Osteocyte (in vitro differentiated cells): Measurements from ENCODE around the gene FAM161B. TPM values are rescaled to one million over a fixed set of nuclear protein-coding genes. Genes with fewer than 3 reads are reported as not detected.

Experiments used
- DNase-seq: peaks from one replicate; pipeline ENCODE4 v3.0.0; 2021; ENCODE audit warnings: mixed read lengths; ENCODE audit not compliant: unreplicated experiment; ENCODE audit errors: extremely low spot score
- H3K27ac Mint-ChIP-seq: one replicate; pipeline ENCODE4 v1.8.0; 2021; ENCODE audit warnings: mild to moderate bottlenecking, mixed read lengths; ENCODE audit not compliant: unreplicated experiment
- H3K27me3 Mint-ChIP-seq: one replicate; pipeline ENCODE4 v1.8.0; 2021; ENCODE audit warnings: mixed read lengths; ENCODE audit not compliant: unreplicated experiment
- H3K36me3 Mint-ChIP-seq: one replicate; pipeline ENCODE4 v1.8.0; 2021; ENCODE audit warnings: mixed read lengths; ENCODE audit not compliant: unreplicated experiment
- H3K4me1 Mint-ChIP-seq: one replicate; pipeline ENCODE4 v1.8.0; 2021; ENCODE audit warnings: mixed read lengths; ENCODE audit not compliant: unreplicated experiment
- H3K4me3 Mint-ChIP-seq: one replicate; pipeline ENCODE4 v1.8.0; 2021; ENCODE audit warnings: mild to moderate bottlenecking, moderate library complexity, mixed read lengths; ENCODE audit not compliant: unreplicated experiment
- H3K9me3 Mint-ChIP-seq: one replicate; pipeline ENCODE4 v1.8.0; 2021; ENCODE audit warnings: mixed read lengths; ENCODE audit not compliant: unreplicated experiment
- CTCF ChIP-seq: fragments of 200-600 bp; sonication (generic); IDR thresholded peaks from 2 replicates; pipeline ENCODE4 v1.5.0; 2021; ENCODE audit warnings: antibody characterized with exemption, mild to moderate bottlenecking, moderate library complexity
- total RNA-seq: library from RNA; stranded (reverse); gene quantifications from 2 replicates; pipeline ENCODE4 v1.2.1, GENCODE V29; 2021

FAM161B gene
- total RNA-seq, 1 donor from 2014 or later, result 5.8 TPM

GRCh38 chr14:73944432-73945158 lies 5.3 kb downstream of the FAM161B start:
- TF ChIP-seq CTCF, result no peak
- H3K4me3 Mint-ChIP-seq, result no peak overlapping the region
- peaks cover 12% of the 10 kb centered on the region for H3K36me3 Mint-ChIP-seq
- H3K9me3 Mint-ChIP-seq, result no peaks in the 10 kb centered on the region
- H3K27ac Mint-ChIP-seq, result no peak overlapping the region
- H3K4me1 Mint-ChIP-seq, result peaks cover under 1% of the 10 kb centered on the region
- no peak for DNase-seq
- H3K27me3 Mint-ChIP-seq, result no peaks in the 10 kb centered on the region

GRCh38 chr14:73943083-73943482 lies 6.8 kb downstream of the FAM161B start:
- no peak overlapping the region for H3K27ac Mint-ChIP-seq
- H3K27me3 Mint-ChIP-seq, result no peaks in the 10 kb centered on the region
- H3K4me3 Mint-ChIP-seq, result no peak overlapping the region
- peaks cover 13% of the 10 kb centered on the region for H3K36me3 Mint-ChIP-seq
- no peaks in the 10 kb centered on the region for H3K9me3 Mint-ChIP-seq
- DNase-seq, result no peak
- H3K4me1 Mint-ChIP-seq, result no peaks in the 10 kb centered on the region
- no peak for TF ChIP-seq CTCF

DNA sequence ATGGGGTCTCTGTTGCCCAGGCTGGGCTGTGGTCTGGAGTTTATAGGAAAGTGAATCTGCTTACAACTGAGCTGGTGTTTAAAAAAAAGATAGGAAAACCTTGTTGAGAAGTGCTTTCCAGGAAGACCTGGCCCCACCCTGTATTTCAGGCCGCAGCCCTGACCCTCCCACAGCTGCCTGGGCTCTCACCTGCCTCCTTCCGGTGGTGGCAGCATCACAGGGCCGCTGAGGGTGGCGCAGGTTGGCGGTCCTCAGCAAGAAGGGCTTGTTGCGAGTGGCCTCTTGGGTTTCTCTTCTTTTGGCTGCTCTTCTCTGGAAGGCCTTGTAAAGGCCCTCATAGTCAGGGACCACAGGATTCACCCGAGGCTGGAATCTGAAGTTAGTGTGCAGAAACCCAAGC lies 7.7 kb downstream of the FAM161B start:
- no peak for DNase-seq
- Mint-ChIP-seq H3K4me1 (no peaks in the 10 kb centered on the region), H3K36me3 (peaks cover 17% of the 10 kb centered on the region), H3K9me3 (no peaks in the 10 kb centered on the region), H3K27me3 (no peaks in the 10 kb centered on the region), H3K27ac (no peak overlapping the region), H3K4me3 (no peak overlapping the region)
- TF ChIP-seq CTCF, result no peak

GRCh38 chr14:73937012-73937411 lies 12.9 kb downstream of the FAM161B start:
- H3K36me3 Mint-ChIP-seq, result peaks cover 29% of the 10 kb centered on the region
- no peak overlapping the region for H3K27ac Mint-ChIP-seq
- no peaks in the 10 kb centered on the region for H3K4me1 Mint-ChIP-seq
- no peak overlapping the region for H3K4me3 Mint-ChIP-seq
- no peaks in the 10 kb centered on the region for H3K27me3 Mint-ChIP-seq
- DNase-seq, result no peak
- H3K9me3 Mint-ChIP-seq, result no peaks in the 10 kb centered on the region
- no peak for TF ChIP-seq CTCF

DNA sequence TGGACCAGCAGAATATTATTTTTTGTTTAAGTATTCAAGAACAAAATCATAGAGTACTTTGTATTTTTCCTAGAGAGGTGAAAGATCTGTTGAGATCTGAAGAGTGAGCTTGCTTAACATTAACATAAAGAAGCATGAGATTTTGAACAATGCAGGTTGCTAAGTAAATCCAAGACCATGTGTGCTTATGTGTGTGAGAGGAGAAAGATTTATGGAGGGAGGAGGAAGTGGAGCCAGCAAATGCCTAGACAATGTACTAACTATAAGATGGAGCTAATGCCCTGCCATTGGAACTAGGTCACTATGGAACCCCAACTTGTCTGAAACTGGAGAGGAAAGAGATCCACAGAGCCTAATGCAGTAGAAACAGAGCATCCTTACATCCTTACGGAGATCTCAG lies 13.3 kb downstream of the FAM161B start:
- Mint-ChIP-seq H3K36me3 (peaks cover 29% of the 10 kb centered on the region), H3K9me3 (no peaks in the 10 kb centered on the region), H3K4me1 (no peaks in the 10 kb centered on the region), H3K27me3 (no peaks in the 10 kb centered on the region), H3K27ac (no peak overlapping the region), H3K4me3 (no peak overlapping the region)
- no peak for DNase-seq
- TF ChIP-seq CTCF, result no peak
